ENCODE data around the gene UBFD1. TPM values are rescaled to one million over a fixed set of nuclear protein-coding genes. Genes with fewer than 3 reads are reported as not detected.

Gene UBFD1
- total RNA-seq, 1 donor from 2014 or later: 101 TPM

DNA sequence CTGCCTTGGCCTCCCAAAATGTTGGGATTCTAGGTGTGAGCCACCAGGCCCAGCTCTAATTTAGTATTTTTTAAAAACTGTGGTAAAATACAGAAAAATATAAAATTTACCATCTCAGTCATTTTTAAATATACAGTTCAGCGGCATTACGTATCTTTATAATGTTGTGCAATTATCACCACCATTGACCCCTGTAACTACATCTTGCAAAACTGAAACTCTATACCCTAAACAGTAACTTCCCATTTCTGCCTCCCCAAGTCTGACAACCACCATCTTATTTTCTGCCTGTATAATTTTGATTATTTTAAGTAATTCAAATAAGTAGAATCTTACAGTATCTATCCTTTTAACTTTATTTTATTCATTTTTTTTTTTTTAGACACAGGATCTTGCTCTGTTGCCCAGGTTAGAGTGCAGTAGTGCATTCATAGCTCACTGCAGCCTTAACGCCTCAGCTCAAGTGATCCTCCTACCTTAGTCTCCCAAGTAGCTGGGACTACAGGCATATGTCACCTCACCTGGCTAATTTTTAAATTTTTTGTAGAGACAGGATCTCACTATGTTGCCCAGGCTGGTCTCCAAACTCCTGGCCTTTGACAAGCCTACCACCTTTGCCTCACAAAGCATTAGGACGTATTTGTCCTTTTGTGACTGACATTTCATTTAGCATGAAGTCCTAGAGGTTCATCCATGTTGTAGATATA is 36.3 kb upstream of the UBFD1 start:
- no peak overlapping the region for H3K27ac Mint-ChIP-seq
- TF ChIP-seq, protein P1, sequence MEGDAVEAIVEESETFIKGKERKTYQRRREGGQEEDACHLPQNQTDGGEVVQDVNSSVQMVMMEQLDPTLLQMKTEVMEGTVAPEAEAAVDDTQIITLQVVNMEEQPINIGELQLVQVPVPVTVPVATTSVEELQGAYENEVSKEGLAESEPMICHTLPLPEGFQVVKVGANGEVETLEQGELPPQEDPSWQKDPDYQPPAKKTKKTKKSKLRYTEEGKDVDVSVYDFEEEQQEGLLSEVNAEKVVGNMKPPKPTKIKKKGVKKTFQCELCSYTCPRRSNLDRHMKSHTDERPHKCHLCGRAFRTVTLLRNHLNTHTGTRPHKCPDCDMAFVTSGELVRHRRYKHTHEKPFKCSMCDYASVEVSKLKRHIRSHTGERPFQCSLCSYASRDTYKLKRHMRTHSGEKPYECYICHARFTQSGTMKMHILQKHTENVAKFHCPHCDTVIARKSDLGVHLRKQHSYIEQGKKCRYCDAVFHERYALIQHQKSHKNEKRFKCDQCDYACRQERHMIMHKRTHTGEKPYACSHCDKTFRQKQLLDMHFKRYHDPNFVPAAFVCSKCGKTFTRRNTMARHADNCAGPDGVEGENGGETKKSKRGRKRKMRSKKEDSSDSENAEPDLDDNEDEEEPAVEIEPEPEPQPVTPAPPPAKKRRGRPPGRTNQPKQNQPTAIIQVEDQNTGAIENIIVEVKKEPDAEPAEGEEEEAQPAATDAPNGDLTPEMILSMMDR (IDR thresholded peaks at IDR 0.05; ENCODE audit: unreplicated experiment): no peak
- H3K36me3 Mint-ChIP-seq (ENCODE audit: insufficient read depth): peaks cover 22% of the 10 kb centered on the region
- no peak overlapping the region for H3K4me3 Mint-ChIP-seq (ENCODE audit: low read depth)
- DNase-seq (ENCODE audit: low spot score, unreplicated experiment): no peak
- no peaks in the 10 kb centered on the region for H3K9me3 Mint-ChIP-seq (ENCODE audit: low read depth)
- H3K4me1 Mint-ChIP-seq (ENCODE audit: low read depth): no peaks in the 10 kb centered on the region
- H3K27me3 Mint-ChIP-seq: no peaks in the 10 kb centered on the region

DNA sequence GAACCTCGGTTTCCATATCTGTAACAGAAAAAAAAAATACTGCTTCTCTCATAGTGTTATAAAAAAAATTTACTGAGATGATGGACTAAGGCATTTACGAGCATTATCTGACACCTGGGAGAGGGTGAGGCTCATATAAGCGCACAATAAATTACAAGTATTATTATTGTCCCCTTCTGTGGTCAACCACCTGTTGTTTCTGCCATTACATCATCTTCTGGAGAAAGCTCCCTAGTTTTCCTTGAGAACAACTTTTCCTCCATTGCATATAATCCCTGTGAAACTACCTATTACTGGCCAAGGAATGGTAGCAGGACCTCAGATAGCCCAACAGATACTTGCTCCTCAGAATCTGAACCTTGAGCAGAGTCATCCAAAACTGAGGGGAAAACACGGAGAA is 35.6 kb upstream of the UBFD1 start:
- H3K27ac Mint-ChIP-seq: no peak overlapping the region
- no peak overlapping the region for H3K4me3 Mint-ChIP-seq (ENCODE audit: low read depth)
- peaks cover 22% of the 10 kb centered on the region for H3K36me3 Mint-ChIP-seq (ENCODE audit: insufficient read depth)
- no peak for DNase-seq (ENCODE audit: low spot score, unreplicated experiment)
- no peaks in the 10 kb centered on the region for H3K27me3 Mint-ChIP-seq
- H3K4me1 Mint-ChIP-seq (ENCODE audit: low read depth): no peaks in the 10 kb centered on the region
- no peaks in the 10 kb centered on the region for H3K9me3 Mint-ChIP-seq (ENCODE audit: low read depth)
- TF ChIP-seq, protein P1 (IDR thresholded peaks at IDR 0.05; ENCODE audit: unreplicated experiment): no peak

DNA sequence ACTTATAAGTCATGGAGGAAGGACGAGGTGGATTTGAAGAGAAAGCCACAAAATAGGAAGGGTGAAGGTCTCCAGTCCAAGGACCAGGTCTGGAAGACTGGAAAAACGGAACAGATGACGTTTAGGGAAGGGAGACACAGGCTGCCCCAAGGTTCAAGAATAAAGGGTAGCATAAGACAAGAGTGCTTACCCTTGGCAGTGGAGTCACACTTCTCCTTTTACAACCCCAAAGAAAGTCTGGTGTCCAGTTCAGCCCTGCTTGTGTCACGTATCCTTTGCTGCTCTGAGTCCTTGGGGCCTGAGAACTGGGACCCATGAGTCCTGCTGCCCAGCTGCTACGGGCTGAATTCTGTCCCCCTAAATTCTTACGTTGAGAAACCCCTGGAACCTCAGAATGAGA is 34.2 kb upstream of the UBFD1 start:
- no peaks in the 10 kb centered on the region for H3K4me1 Mint-ChIP-seq (ENCODE audit: low read depth)
- no peak for DNase-seq (ENCODE audit: low spot score, unreplicated experiment)
- no peaks in the 10 kb centered on the region for H3K27me3 Mint-ChIP-seq
- H3K36me3 Mint-ChIP-seq (ENCODE audit: insufficient read depth): peaks cover 25% of the 10 kb centered on the region
- H3K9me3 Mint-ChIP-seq (ENCODE audit: low read depth): no peaks in the 10 kb centered on the region
- no peak overlapping the region for H3K4me3 Mint-ChIP-seq (ENCODE audit: low read depth)
- TF ChIP-seq, protein P1 (IDR thresholded peaks at IDR 0.05; ENCODE audit: unreplicated experiment): no peak
- no peak overlapping the region for H3K27ac Mint-ChIP-seq

DNA sequence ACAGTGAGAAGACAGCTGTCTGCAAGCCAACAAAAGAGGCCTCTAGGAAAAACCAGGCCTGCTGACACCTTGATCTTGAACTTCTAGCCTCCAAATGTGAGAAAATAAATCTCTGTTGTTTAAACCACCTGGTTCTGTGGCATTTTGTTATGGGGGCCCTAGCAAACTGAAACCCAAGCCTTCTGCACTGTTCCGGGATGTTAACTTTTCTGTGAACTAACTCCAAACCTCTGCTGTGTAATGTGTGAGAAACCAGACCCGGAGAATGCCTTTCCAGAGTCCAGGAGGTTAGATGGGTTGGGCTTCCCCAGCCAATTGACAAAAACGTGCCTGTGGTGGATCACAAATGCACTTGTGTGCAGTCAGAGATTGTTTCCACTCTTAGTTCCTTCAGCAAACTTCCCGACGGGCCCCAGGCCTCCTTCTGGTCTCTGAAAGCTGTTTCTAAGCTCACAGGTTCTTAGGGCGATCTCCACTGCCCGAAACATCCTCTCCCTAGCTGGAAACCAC is 33.6 kb upstream of the UBFD1 start:
- TF ChIP-seq, protein P1 (IDR thresholded peaks at IDR 0.05; ENCODE audit: unreplicated experiment): no peak
- Mint-ChIP-seq H3K4me3 (ENCODE audit: low read depth) (no peak overlapping the region), H3K27me3 (no peaks in the 10 kb centered on the region), H3K27ac (peak overlapping the region; percentile 52), H3K4me1 (ENCODE audit: low read depth) (no peaks in the 10 kb centered on the region), H3K36me3 (ENCODE audit: insufficient read depth) (peaks cover 22% of the 10 kb centered on the region), H3K9me3 (ENCODE audit: low read depth) (no peaks in the 10 kb centered on the region)
- DNase-seq (ENCODE audit: low spot score, unreplicated experiment): no peak

DNA sequence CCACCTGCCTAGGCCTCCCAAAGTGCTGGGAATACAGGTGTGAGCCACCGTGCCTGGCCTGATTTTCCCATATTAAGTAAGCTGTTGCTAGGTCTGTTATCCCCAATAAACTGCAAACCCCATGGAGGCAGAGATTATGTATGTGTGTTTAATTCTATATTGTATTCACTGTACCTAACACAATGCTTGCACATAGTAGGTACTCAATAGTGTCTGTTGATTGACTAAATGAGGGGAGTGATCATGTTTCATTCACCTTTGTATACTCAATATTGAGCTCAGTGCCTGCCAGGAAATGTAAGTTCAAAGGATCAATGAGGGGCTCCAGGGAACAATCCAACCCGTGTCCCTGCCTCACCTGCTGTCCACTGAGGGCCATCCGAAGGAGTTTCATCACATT is 32.6 kb upstream of the UBFD1 start:
- no peaks in the 10 kb centered on the region for H3K4me1 Mint-ChIP-seq (ENCODE audit: low read depth)
- H3K27me3 Mint-ChIP-seq: no peaks in the 10 kb centered on the region
- TF ChIP-seq, protein P1 (IDR thresholded peaks at IDR 0.05; ENCODE audit: unreplicated experiment): no peak
- no peaks in the 10 kb centered on the region for H3K9me3 Mint-ChIP-seq (ENCODE audit: low read depth)
- no peak overlapping the region for H3K4me3 Mint-ChIP-seq (ENCODE audit: low read depth)
- no peak for DNase-seq (ENCODE audit: low spot score, unreplicated experiment)
- no peak overlapping the region for H3K27ac Mint-ChIP-seq
- peaks cover 18% of the 10 kb centered on the region for H3K36me3 Mint-ChIP-seq (ENCODE audit: insufficient read depth)

All from progenitor cell of endocrine pancreas (in vitro differentiated cells).